Left ventricle myocardium superior (tissue), 1 donor: ENCODE data around the gene BICD1. TPM values are rescaled to one million over a fixed set of nuclear protein-coding genes. Genes with fewer than 3 reads are reported as not detected.

ENCODE experiments used
- ATAC-seq: fragments of 200-7000 bp; cut with Tn5 transposase; one replicate; pipeline ENCODE4 v1.9.1; 2020; ENCODE audit warnings: mild to moderate bottlenecking, moderate library complexity
- DNase-seq: peaks from one replicate; pipeline ENCODE4 v3.0.0-alpha.2; 2020
- intact Hi-C: fragments of 100-400 bp; cut with micrococcal nuclease; formaldehyde crosslinking; loops from one replicate; pipeline ENCODE4 v1.11.0; 2022
- total RNA-seq: library from RNA; stranded (reverse); fragmentation: NEBNext Ultra II Directional; extraction: Animal tissue kit (Norgen Biotek cat#: 25700); gene quantifications from one replicate; pipeline ENCODE4 v1.2.1, GENCODE V29; 2021
- donor health status: DM: no; HTN: yes; CAD: no; lungs with severe emphysema.

The BICD1 gene
- total RNA-seq, 1 donor from 2014 or later, result 4.5 TPM

- no peak for ATAC-seq
- intact Hi-C loops, result no loop called here
- DNase-seq, result no peak
These were observed 187.3 kb downstream of the BICD1 start for GRCh38 chr12:32293808-32294419.

GRCh38 chr12:32296567-32296966 is 189.9 kb downstream of the BICD1 start:
- DNase-seq (no peak), ATAC-seq (peak; percentile 40)
- intact Hi-C loops, result no loop called here

- DNase-seq (no peak), ATAC-seq (no peak)
- intact Hi-C loops, result no loop called here
These were observed 192.3 kb downstream of the BICD1 start for GRCh38 chr12:32298917-32299316.

- ATAC-seq (no peak), DNase-seq (no peak)
- intact Hi-C loops, result loop anchor here (10.0 kb wide), 2 partner anchors 236 to 646 kb away; partner anchors contain the start of gene ETFBKMT
These were observed 194.6 kb downstream of the BICD1 start for GRCh38 chr12:32301216-32301615.

GRCh38 chr12:32302218-32303173 is 195.8 kb downstream of the BICD1 start:
- peak; percentile 57 for ATAC-seq
- intact Hi-C loops, result loop anchor here (10.0 kb wide), 2 partner anchors 238 to 648 kb away; partner anchors contain the start of gene ETFBKMT
- no peak for DNase-seq

GRCh38 chr12:32303174-32303549 is 196.5 kb downstream of the BICD1 start:
- no peak for ATAC-seq
- no peak for DNase-seq
- intact Hi-C loops, result loop anchor here (10.0 kb wide), 2 partner anchors 238 to 648 kb away; partner anchors contain the start of gene ETFBKMT

- no peak for DNase-seq
- no peak for ATAC-seq
- intact Hi-C loops, result loop anchor here (10.0 kb wide), 2 partner anchors 240 to 650 kb away; partner anchors contain the start of gene ETFBKMT
These were observed 198.5 kb downstream of the BICD1 start for GRCh38 chr12:32305163-32305562.

GRCh38 chr12:32307326-32307725 is 200.7 kb downstream of the BICD1 start:
- no peak for DNase-seq
- no peak for ATAC-seq
- intact Hi-C loops, result loop anchor here (10.0 kb wide), 2 partner anchors 243 to 653 kb away; partner anchors contain the start of gene ETFBKMT

- intact Hi-C loops, result loop anchor here (10.0 kb wide), 3 partner anchors 245 to 655 kb away; partner anchors contain the start of gene ETFBKMT
- DNase-seq, result no peak
- ATAC-seq, result no peak
These were observed 203.4 kb downstream of the BICD1 start for GRCh38 chr12:32309811-32310736.

GRCh38 chr12:32312049-32312670 is 205.5 kb downstream of the BICD1 start:
- no peak for DNase-seq
- ATAC-seq, result no peak
- intact Hi-C loops, result loop anchor here (10.0 kb wide), 1 partner anchor 627 kb away; no protein-coding TSS in a partner anchor

GRCh38 chr12:32322354-32322753 is 215.7 kb downstream of the BICD1 start:
- no peak for DNase-seq
- ATAC-seq, result no peak
- intact Hi-C loops, result no loop called here

GRCh38 chr12:32331133-32331532 is 224.5 kb downstream of the BICD1 start:
- DNase-seq (no peak), ATAC-seq (no peak)
- intact Hi-C loops, result no loop called here

GRCh38 chr12:32332446-32332845 is 225.8 kb downstream of the BICD1 start:
- intact Hi-C loops, result no loop called here
- ATAC-seq, result no peak
- DNase-seq, result no peak

GRCh38 chr12:32334371-32334777 is 227.7 kb downstream of the BICD1 start:
- DNase-seq, result no peak
- intact Hi-C loops, result no loop called here

GRCh38 chr12:32336261-32336660 is 229.6 kb downstream of the BICD1 start:
- intact Hi-C loops, result no loop called here
- DNase-seq (no peak), ATAC-seq (no peak)

More at GRCh38 chr12:32334371-32334777, 227.7 kb downstream of the BICD1 start:
- no peak for ATAC-seq

- intact Hi-C loops, result no loop called here
- ATAC-seq (no peak), DNase-seq (no peak)
These were observed 236.8 kb downstream of the BICD1 start for GRCh38 chr12:32343496-32343895.

- ATAC-seq (no peak), DNase-seq (no peak)
- intact Hi-C loops, result no loop called here
These were observed 237.4 kb downstream of the BICD1 start for GRCh38 chr12:32344047-32344446.

- no peak for ATAC-seq
- DNase-seq, result no peak
- intact Hi-C loops, result no loop called here
These were observed 246.9 kb downstream of the BICD1 start for GRCh38 chr12:32353540-32353939.
